GM18505 (cell line): Measurements from ENCODE around the gene TBL3.
"Not testable (repeated sequence)": the region's sequence is repeated elsewhere in the genome, so short reads cannot be mapped to it uniquely, and the experiment has no call there.

ENCODE experiments used
- ATAC-seq: cut with Tn5 transposase; IDR thresholded peaks from one replicate; pipeline ENCODE4 v1.9.1; 2021; ENCODE audit not compliant: unreplicated experiment
- POLR2A ChIP-seq: IDR thresholded peaks from 4 replicates; pipeline ENCODE4 v1.6.1; 2011; ENCODE audit warnings: borderline replicate concordance; ENCODE audit not compliant: insufficient read depth, insufficient read length; ENCODE audit errors: extremely low read depth

TBL3 gene

GRCh38 chr16:1949507-1949906 lies 22.3 kb upstream of the TBL3 start:
- TF ChIP-seq POLR2A, result no peak
- no peak for ATAC-seq

GRCh38 chr16:1950047-1950446 lies 21.8 kb upstream of the TBL3 start:
- ATAC-seq, result no peak
- no peak for TF ChIP-seq POLR2A

- no peak for TF ChIP-seq POLR2A
- ATAC-seq, result no peak
Measured at GRCh38 chr16:1950559-1950958, 21.3 kb upstream of the TBL3 start.

GRCh38 chr16:1953734-1954133 lies 18.1 kb upstream of the TBL3 start:
- ATAC-seq, result no peak
- TF ChIP-seq POLR2A, result no peak

GRCh38 chr16:1957434-1958142 lies 14.3 kb upstream of the TBL3 start:
- not testable (repeated sequence) for ATAC-seq

- not testable (repeated sequence) for ATAC-seq
Measured at GRCh38 chr16:1958143-1958491, 13.7 kb upstream of the TBL3 start.

- ATAC-seq, result peak; percentile 12
- TF ChIP-seq POLR2A, result no peak
Measured at GRCh38 chr16:1958715-1959268, 13.1 kb upstream of the TBL3 start.

GRCh38 chr16:1959269-1960039 lies 12.4 kb upstream of the TBL3 start, which contains the start of gene NDUFB10:
NDUFB10 (plus strand) TSS chr16:1959538; CDS start chr16:1959625, 87 bp downstream.
- peak; percentile 79 for ATAC-seq
- peak; percentile 94 for TF ChIP-seq POLR2A

- peak; percentile 85 for TF ChIP-seq POLR2A
- ATAC-seq, result no peak
Measured at GRCh38 chr16:1960665-1961630, 10.9 kb upstream of the TBL3 start.

- ATAC-seq, result no peak
- TF ChIP-seq POLR2A, result no peak
Measured at GRCh38 chr16:1961651-1962067, 10.2 kb upstream of the TBL3 start.

- ATAC-seq, result not testable (repeated sequence)
- peak; percentile 2 for TF ChIP-seq POLR2A
Measured at GRCh38 chr16:1962161-1963153, 9.4 kb upstream of the TBL3 start.

- TF ChIP-seq POLR2A, result no peak
- ATAC-seq, result no peak
Measured at GRCh38 chr16:1963806-1964505, 7.9 kb upstream of the TBL3 start.
